Measurements from ENCODE around the gene PLLP.

- TF ChIP-seq CTCF (IDR thresholded peaks at IDR 0.05): no peak
- TF ChIP-seq EZH2phosphoT487 (IDR thresholded peaks at IDR 0.05): no peak
Measured at GRCh38 chr16:57307365-57307764, 22.9 kb upstream of the PLLP start.
